Measurements from ENCODE around the gene EPB41. TPM values are rescaled to one million over a fixed set of nuclear protein-coding genes. Genes with fewer than 3 reads are reported as not detected.

Gene EPB41
- total RNA-seq, 5 donors from 2014 or later (not counting 1 experiment from before 2014, with no cell fraction given): 199 to 257 (median 241) TPM

DNA sequence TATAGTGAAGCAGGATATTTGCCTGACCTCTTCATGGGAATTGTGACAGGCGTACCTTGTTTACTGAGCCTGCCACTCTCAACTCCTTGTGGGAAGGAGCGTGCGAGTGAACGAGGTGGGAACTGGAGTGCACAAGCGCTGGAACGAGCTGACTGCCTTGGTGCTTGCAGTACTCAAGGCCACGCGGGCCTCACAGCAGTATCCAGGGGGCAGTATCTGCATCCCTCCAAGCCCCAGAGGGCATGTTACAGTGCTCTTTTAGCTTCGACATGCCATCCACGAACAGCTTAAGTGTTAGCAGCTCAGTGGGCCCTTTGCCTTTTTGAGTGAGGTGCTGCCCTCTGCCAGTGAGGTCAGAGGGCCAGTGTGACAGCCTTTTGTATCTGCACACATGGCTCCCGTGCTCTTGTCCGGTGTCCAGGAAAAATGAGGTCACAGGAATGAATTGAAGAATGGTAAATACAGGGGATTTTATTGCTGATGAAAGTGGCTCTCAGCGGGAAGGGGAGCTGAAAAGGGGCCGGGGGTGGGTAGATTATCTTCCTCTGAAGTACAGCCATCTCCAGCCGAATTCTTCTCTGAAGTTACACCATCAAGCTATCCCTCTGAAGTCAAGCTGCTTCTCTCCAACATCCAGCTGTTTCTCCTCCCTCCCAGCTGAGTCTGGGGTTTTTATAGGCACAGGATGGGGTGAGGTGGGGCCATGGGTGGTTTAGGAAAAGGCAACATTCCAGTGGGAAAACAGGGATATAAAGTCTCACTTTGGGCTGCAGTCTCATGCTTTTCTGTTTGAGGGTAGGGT, 69.3 kb downstream of the EPB41 start:
- Mint-ChIP-seq H3K4me1 (peaks cover 64 to 76% (median 72%) of the 10 kb centered on the region in 3 donors), H3K4me3 (no peak overlapping the region), H3K9me3 (no peaks in the 10 kb centered on the region), H3K36me3 (peaks cover 17% of the 10 kb centered on the region), H3K27me3 (no peaks in the 10 kb centered on the region), H3K27ac (peak overlapping the region; percentile 10 to 39)
- Histone ChIP-seq H3K36me3 (ENCODE audit: control insufficient read depth in 2 of 2, extremely low read depth in 1 of 2, insufficient read depth in 1 of 2, low read length in 1 of 2) (peaks cover 4 to 11% of the 10 kb centered on the region in 2 donors), H3K27ac (ENCODE audit: low read length) (no peak overlapping the region), H3K4me1 (ENCODE audit: control insufficient read depth in 1 of 2, extremely low read depth in 1 of 2, insufficient read depth in 2 of 2, low read length in 2 of 2) (peaks cover 2 to 27% of the 10 kb centered on the region in 2 experiments), H3K4me3 (ENCODE audit: control insufficient read depth in 1 of 2, extremely low read depth in 1 of 2, low read length in 1 of 2) (no peak overlapping the region), H3K9me3 (no peaks in the 10 kb centered on the region), H3K27me3 (replicated peaks in 1 of 2; ENCODE audit: control insufficient read depth in 2 of 2, extremely low read depth in 1 of 2, insufficient read depth in 2 of 2, low read length in 1 of 2) (no peaks in the 10 kb centered on the region)
- DNase-seq: peak in 21 of 35 experiments; percentile 1 to 32 (median 9)
- POLR2A ChIA-PET: no interaction called here
- ATAC-seq (replicated peaks in 1 of 4): peak; percentile 35 to 57 (median 50)
- WGBS (ENCODE audit: insufficient coverage): 94% methylated on average over 12 of the region's 15 CpGs
- CTCF ChIA-PET: interaction anchor here in 1 of 2 donors (0.7 to 1.8 kb wide), 3 partner anchors 53 to 99 kb away, joined by 3 to 6 read pairs (median 5); no protein-coding TSS in a partner anchor

GRCh38 chr1:28984311-28984684, 69.9 kb downstream of the EPB41 start:
- Mint-ChIP-seq H3K36me3 (peaks cover 21% of the 10 kb centered on the region), H3K27me3 (no peaks in the 10 kb centered on the region), H3K9me3 (no peaks in the 10 kb centered on the region), H3K4me1 (peaks cover 59 to 76% (median 72%) of the 10 kb centered on the region in 3 donors), H3K4me3 (no peak overlapping the region), H3K27ac (peak overlapping the region in 1 of 2 donors; percentile 39)
- Histone ChIP-seq H3K4me1 (ENCODE audit: control insufficient read depth in 1 of 2, extremely low read depth in 1 of 2, insufficient read depth in 2 of 2, low read length in 2 of 2) (peaks cover 2 to 27% of the 10 kb centered on the region in 2 experiments), H3K27ac (ENCODE audit: low read length) (no peak overlapping the region), H3K9me3 (no peaks in the 10 kb centered on the region), H3K36me3 (ENCODE audit: control insufficient read depth in 2 of 2, extremely low read depth in 1 of 2, insufficient read depth in 1 of 2, low read length in 1 of 2) (peaks cover 4 to 17% of the 10 kb centered on the region in 2 donors), H3K27me3 (replicated peaks in 1 of 2; ENCODE audit: control insufficient read depth in 2 of 2, extremely low read depth in 1 of 2, insufficient read depth in 2 of 2, low read length in 1 of 2) (no peaks in the 10 kb centered on the region), H3K4me3 (ENCODE audit: control insufficient read depth in 1 of 2, extremely low read depth in 1 of 2, low read length in 1 of 2) (no peak overlapping the region)
- DNase-seq (no peak), ATAC-seq (replicated peaks in 1 of 4) (no peak)
- ChIA-PET POLR2A (no interaction called here), CTCF (interaction anchor here in 1 of 2 donors (0.7 to 1.8 kb wide), 3 partner anchors 52 to 99 kb away, joined by 3 to 6 read pairs (median 5); no protein-coding TSS in a partner anchor)
- WGBS (ENCODE audit: insufficient coverage): no CpG with 5 or more reads among the region's 3 CpGs

DNA sequence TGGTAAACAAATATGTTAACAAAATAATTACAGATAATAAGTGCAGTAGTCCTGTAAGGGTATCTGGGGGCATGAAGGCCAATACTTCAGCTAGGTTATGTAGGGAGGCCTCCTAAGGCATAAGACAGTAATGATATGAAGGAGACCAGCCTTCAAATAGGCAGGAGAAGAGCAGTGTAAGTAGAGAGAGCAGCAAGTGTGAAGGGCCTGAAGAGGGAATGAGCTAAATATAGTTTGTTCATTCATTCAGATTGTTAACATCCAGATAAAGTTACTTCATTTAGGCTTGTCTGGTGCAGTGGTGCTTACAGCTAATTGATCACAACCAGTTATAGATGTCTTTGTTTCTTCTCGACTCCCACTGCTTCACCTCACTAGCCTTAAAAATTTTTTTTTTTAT, 71.1 kb downstream of the EPB41 start:
- no peaks in the 10 kb centered on the region for H3K9me3 ChIP-seq
- Mint-ChIP-seq H3K36me3 (peaks cover 17% of the 10 kb centered on the region), H3K4me3 (no peak overlapping the region), H3K4me1 (peaks cover 54 to 74% (median 66%) of the 10 kb centered on the region in 3 donors), H3K27me3 (no peaks in the 10 kb centered on the region), H3K9me3 (no peaks in the 10 kb centered on the region), H3K27ac (no peak overlapping the region)
- CTCF ChIA-PET: interaction anchor here (0.5 to 1.1 kb wide), 4 partner anchors 9 to 109 kb away, joined by 3 to 5 read pairs (median 3); no protein-coding TSS in a partner anchor
- ATAC-seq (replicated peaks in 1 of 4) (no peak), DNase-seq (no peak)
- H3K4me3 ChIP-seq (ENCODE audit: control insufficient read depth in 1 of 2, extremely low read depth in 1 of 2, low read length in 1 of 2): no peak overlapping the region
- WGBS (ENCODE audit: insufficient coverage): no CpG with 5 or more reads among the region's 1 CpG
- H3K36me3 ChIP-seq (ENCODE audit: control insufficient read depth in 2 of 2, extremely low read depth in 1 of 2, insufficient read depth in 1 of 2, low read length in 1 of 2): peaks cover 4 to 19% of the 10 kb centered on the region in 2 donors
- no peak overlapping the region for H3K27ac ChIP-seq (ENCODE audit: low read length)
- H3K27me3 ChIP-seq (replicated peaks in 1 of 2; ENCODE audit: control insufficient read depth in 2 of 2, extremely low read depth in 1 of 2, insufficient read depth in 2 of 2, low read length in 1 of 2): no peaks in the 10 kb centered on the region
- POLR2A ChIA-PET: interaction anchor here in 1 of 2 donors (0.7 kb wide), 1 partner anchor 59 kb away, joined by 3 read pairs; no protein-coding TSS in a partner anchor
- peaks cover 2 to 25% of the 10 kb centered on the region in 2 experiments for H3K4me1 ChIP-seq (ENCODE audit: control insufficient read depth in 1 of 2, extremely low read depth in 1 of 2, insufficient read depth in 2 of 2, low read length in 2 of 2)

GRCh38 chr1:28986306-28986910, 72.0 kb downstream of the EPB41 start:
- Histone ChIP-seq H3K27me3 (replicated peaks in 1 of 2; ENCODE audit: control insufficient read depth in 2 of 2, extremely low read depth in 1 of 2, insufficient read depth in 2 of 2, low read length in 1 of 2) (no peaks in the 10 kb centered on the region), H3K36me3 (ENCODE audit: control insufficient read depth in 2 of 2, extremely low read depth in 1 of 2, insufficient read depth in 1 of 2, low read length in 1 of 2) (peaks cover 4 to 21% of the 10 kb centered on the region in 2 donors), H3K4me3 (ENCODE audit: control insufficient read depth in 1 of 2, extremely low read depth in 1 of 2, low read length in 1 of 2) (no peak overlapping the region), H3K27ac (ENCODE audit: low read length) (no peak overlapping the region), H3K4me1 (ENCODE audit: control insufficient read depth in 1 of 2, extremely low read depth in 1 of 2, insufficient read depth in 2 of 2, low read length in 2 of 2) (peaks cover under 1 to 19% of the 10 kb centered on the region in 2 experiments), H3K9me3 (no peaks in the 10 kb centered on the region)
- ATAC-seq (replicated peaks in 1 of 4) (no peak), DNase-seq (no peak)
- Mint-ChIP-seq H3K36me3 (peaks cover 17% of the 10 kb centered on the region), H3K27me3 (no peaks in the 10 kb centered on the region), H3K27ac (peak overlapping the region in 1 of 2 donors; percentile 27), H3K9me3 (no peaks in the 10 kb centered on the region), H3K4me1 (peaks cover 48 to 68% (median 58%) of the 10 kb centered on the region in 3 donors), H3K4me3 (no peak overlapping the region)
- CTCF ChIA-PET: interaction anchor here in 1 of 2 donors (0.7 kb wide), 1 partner anchor 101 kb away, joined by 3 read pairs; no protein-coding TSS in a partner anchor
- WGBS (ENCODE audit: insufficient coverage): 75% methylated on average over 1 of the region's 10 CpGs
- POLR2A ChIA-PET: interaction anchor here in 1 of 2 donors (0.5 kb wide), 1 partner anchor 11 kb away, joined by 3 read pairs; no protein-coding TSS in a partner anchor

DNA sequence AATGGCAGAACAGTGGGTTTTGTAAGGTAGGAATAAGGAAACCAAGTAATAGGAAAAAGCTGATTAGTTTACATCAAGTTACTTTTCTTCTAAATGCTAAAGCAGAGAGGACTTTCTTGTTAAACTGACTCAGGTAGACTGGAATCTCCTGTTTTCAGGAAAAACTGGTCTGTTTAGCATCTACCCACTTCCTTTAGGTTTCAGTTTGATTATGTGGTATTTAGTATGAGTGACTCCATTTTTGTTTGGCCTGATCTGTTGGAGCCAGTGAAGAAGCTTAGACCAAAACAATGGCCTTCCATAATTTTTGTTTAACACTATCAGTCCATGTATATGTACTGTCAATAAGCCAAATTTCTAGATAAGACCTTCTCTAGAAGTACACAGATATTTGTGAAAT, 88.4 kb downstream of the EPB41 start:
- Histone ChIP-seq H3K4me1 (ENCODE audit: control insufficient read depth in 1 of 2, extremely low read depth in 1 of 2, insufficient read depth in 2 of 2, low read length in 2 of 2) (no peaks in the 10 kb centered on the region), H3K27ac (ENCODE audit: low read length) (no peak overlapping the region), H3K36me3 (ENCODE audit: control insufficient read depth in 2 of 2, extremely low read depth in 1 of 2, insufficient read depth in 1 of 2, low read length in 1 of 2) (peaks cover 0 to 32% of the 10 kb centered on the region in 2 donors), H3K27me3 (replicated peaks in 1 of 2; ENCODE audit: control insufficient read depth in 2 of 2, extremely low read depth in 1 of 2, insufficient read depth in 2 of 2, low read length in 1 of 2) (no peaks in the 10 kb centered on the region), H3K9me3 (no peaks in the 10 kb centered on the region), H3K4me3 (ENCODE audit: control insufficient read depth in 1 of 2, extremely low read depth in 1 of 2, low read length in 1 of 2) (no peak overlapping the region)
- no peak overlapping the region for H3K4me3 Mint-ChIP-seq
- POLR2A ChIA-PET: no interaction called here
- no peak overlapping the region for H3K27ac Mint-ChIP-seq
- H3K9me3 Mint-ChIP-seq: no peaks in the 10 kb centered on the region
- no peak for ATAC-seq (replicated peaks in 1 of 4)
- DNase-seq: no peak
- H3K36me3 Mint-ChIP-seq: peaks cover 54% of the 10 kb centered on the region
- CTCF ChIA-PET: interaction anchor here in 1 of 2 donors (1.4 kb wide), 1 partner anchor 31 kb away, joined by 6 read pairs; no protein-coding TSS in a partner anchor
- H3K4me1 Mint-ChIP-seq: peaks cover 23 to 54% (median 38%) of the 10 kb centered on the region in 3 donors
- H3K27me3 Mint-ChIP-seq: no peaks in the 10 kb centered on the region

DNA sequence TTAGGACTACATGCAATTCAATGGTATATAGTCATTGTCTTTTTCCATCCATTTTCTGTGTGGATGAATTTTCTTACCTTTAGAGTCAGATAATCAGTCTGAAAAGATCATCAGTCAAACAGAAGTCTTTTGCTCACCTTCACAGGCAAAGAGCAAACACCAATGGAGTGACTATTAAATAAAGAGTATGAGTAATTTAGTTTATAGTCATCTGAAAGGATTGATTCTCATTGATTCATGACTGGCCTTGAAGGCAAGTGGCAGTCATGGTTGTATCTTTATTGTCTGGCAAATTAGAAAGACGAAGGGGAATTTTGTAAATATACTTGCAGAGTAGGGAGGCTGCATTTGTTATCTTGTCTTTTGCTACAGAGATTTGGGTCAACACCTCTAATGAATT, 89.9 kb downstream of the EPB41 start:
- peaks cover 0 to 38% of the 10 kb centered on the region in 2 donors for H3K36me3 ChIP-seq (ENCODE audit: control insufficient read depth in 2 of 2, extremely low read depth in 1 of 2, insufficient read depth in 1 of 2, low read length in 1 of 2)
- CTCF ChIA-PET: no interaction called here
- H3K4me3 Mint-ChIP-seq: no peak overlapping the region
- no peaks in the 10 kb centered on the region for H3K27me3 ChIP-seq (replicated peaks in 1 of 2; ENCODE audit: control insufficient read depth in 2 of 2, extremely low read depth in 1 of 2, insufficient read depth in 2 of 2, low read length in 1 of 2)
- 80% methylated on average over 1 of the region's 1 CpG for WGBS (ENCODE audit: insufficient coverage)
- no peaks in the 10 kb centered on the region for H3K27me3 Mint-ChIP-seq
- H3K4me3 ChIP-seq (ENCODE audit: control insufficient read depth in 1 of 2, extremely low read depth in 1 of 2, low read length in 1 of 2): no peak overlapping the region
- no peaks in the 10 kb centered on the region for H3K4me1 ChIP-seq (ENCODE audit: control insufficient read depth in 1 of 2, extremely low read depth in 1 of 2, insufficient read depth in 2 of 2, low read length in 2 of 2)
- no peak for DNase-seq
- H3K9me3 Mint-ChIP-seq: no peaks in the 10 kb centered on the region
- peaks cover 30 to 52% (median 45%) of the 10 kb centered on the region in 3 donors for H3K4me1 Mint-ChIP-seq
- no peaks in the 10 kb centered on the region for H3K9me3 ChIP-seq
- POLR2A ChIA-PET: no interaction called here
- peak overlapping the region in 1 of 2 donors; percentile 31 for H3K27ac Mint-ChIP-seq
- H3K27ac ChIP-seq (ENCODE audit: low read length): no peak overlapping the region
- ATAC-seq (replicated peaks in 1 of 4): no peak
- peaks cover 59% of the 10 kb centered on the region for H3K36me3 Mint-ChIP-seq
